Testis (tissue), 2 donors: ENCODE results near the gene CYP21A2.

Experiments
- CTCF ChIP-seq, 3 experiments: fragments of 450-650 bp in 2 of 3; fragments of 200-600 bp in 1 of 3; sonication (generic) in 1 of 3; IDR thresholded peaks; one replicate each; pipeline ENCODE4 v1.5.1; 2016 to 2019; ENCODE audit warnings: antibody characterized with exemption in 3 of 3, mild to moderate bottlenecking in 2 of 3, moderate library complexity in 1 of 3
- POLR2A ChIP-seq: fragments of 450-650 bp; IDR thresholded peaks from one replicate; pipeline ENCODE4 v1.6.1; 2017; ENCODE audit warnings: antibody characterized with exemption, mild to moderate bottlenecking, moderate library complexity

GRCh38 chr6:32076321-32076809 is 38.1 kb downstream of the CYP21A2 start:
- TF ChIP-seq POLR2A (no peak), CTCF (IDR thresholded peaks at IDR 0.05) (no peak)
